Panc1 (cell line): Measurements from ENCODE around the gene ARFGEF2.

ENCODE experiments used
- CTCF ChIP-seq: fragments of 450-650 bp; IDR thresholded peaks from 2 replicates; pipeline ENCODE4 v1.5.1; 2017; ENCODE audit warnings: mild to moderate bottlenecking
- REST ChIP-seq, 2 experiments: IDR thresholded peaks; 2 replicates each; pipeline ENCODE4 v1.6.1; 2011 to 2012; ENCODE audit warnings: low read depth in 2 of 2, control low read depth in 1 of 2, low read length in 1 of 2, mild to moderate bottlenecking in 1 of 2, moderate library complexity in 1 of 2; ENCODE audit not compliant: insufficient read depth in 1 of 2
- TCF7L2 ChIP-seq: IDR thresholded peaks from 2 replicates; pipeline ENCODE4 v1.6.1; 2011; ENCODE audit warnings: mild to moderate bottlenecking, low read depth, low read length, inconsistent platforms

GRCh38 chr20:48875233-48875913 is 46.1 kb upstream of the ARFGEF2 start:
- TF ChIP-seq CTCF (no peak), TCF7L2 (no peak), REST (IDR thresholded peaks at IDR 0.05; ENCODE audit: insufficient read depth in 1 of 2, low read depth in 2 of 2, low read length in 1 of 2) (no peak)
